Mononuclear cell (primary cell): ENCODE data around the gene DPF3. TPM values are rescaled to one million over a fixed set of nuclear protein-coding genes. Genes with fewer than 3 reads are reported as not detected.

Source experiments
- H3K27me3 ChIP-seq: 2 replicates; pipeline ENCODE4 v1.6.0; 2011; ENCODE audit warnings: low read length, control low read depth; ENCODE audit not compliant: insufficient read depth
- H3K4me1 ChIP-seq: 2 replicates; pipeline ENCODE4 v1.5.1; 2011; ENCODE audit warnings: mild to moderate bottlenecking, low read length, control low read depth; ENCODE audit not compliant: insufficient read depth
- H3K4me3 ChIP-seq: 2 replicates; pipeline ENCODE4 v1.5.1; 2011; ENCODE audit warnings: mild to moderate bottlenecking, low read length, moderate library complexity
- H3K9me3 ChIP-seq: 2 replicates; pipeline ENCODE4 v1.5.1; 2011; ENCODE audit warnings: low read depth, mild to moderate bottlenecking, control low read depth, low read length
- total RNA-seq: library from RNA; depleted of rRNA; stranded (reverse); fragments of >200 nt; gene quantifications from one replicate; pipeline ENCODE4 v1.2.3, GENCODE V29; 2012

Gene DPF3
- total RNA-seq, 1 donor = 1.3 TPM

GRCh38 chr14:72822946-72823611 lies 70.8 kb downstream of the DPF3 start:
- no peaks in the 10 kb centered on the region for H3K4me1 ChIP-seq
- no peaks in the 10 kb centered on the region for H3K27me3 ChIP-seq
- H3K9me3 ChIP-seq = peaks cover 6% of the 10 kb centered on the region
- no peak overlapping the region for H3K4me3 ChIP-seq

DNA sequence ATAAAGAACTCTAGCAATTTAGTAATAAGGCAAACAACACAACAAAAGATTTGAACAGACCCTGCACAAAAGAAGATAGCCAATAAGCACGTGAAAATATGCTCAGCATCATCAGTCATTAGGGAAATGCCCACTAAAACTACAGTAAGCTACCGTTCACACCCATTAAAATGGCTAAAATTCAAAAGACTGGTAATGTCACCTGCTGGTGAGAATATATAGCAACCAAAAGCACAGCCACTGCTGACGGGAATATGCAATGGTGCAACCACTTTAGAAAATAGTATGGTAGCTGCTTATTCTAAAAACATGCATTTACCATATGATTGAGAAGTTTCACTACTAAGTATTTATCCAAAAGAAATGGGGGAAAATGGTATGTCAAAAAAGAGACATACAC lies 74.9 kb downstream of the DPF3 start:
- no peaks in the 10 kb centered on the region for H3K27me3 ChIP-seq
- H3K4me3 ChIP-seq = no peak overlapping the region
- peaks cover 6% of the 10 kb centered on the region for H3K9me3 ChIP-seq

DNA sequence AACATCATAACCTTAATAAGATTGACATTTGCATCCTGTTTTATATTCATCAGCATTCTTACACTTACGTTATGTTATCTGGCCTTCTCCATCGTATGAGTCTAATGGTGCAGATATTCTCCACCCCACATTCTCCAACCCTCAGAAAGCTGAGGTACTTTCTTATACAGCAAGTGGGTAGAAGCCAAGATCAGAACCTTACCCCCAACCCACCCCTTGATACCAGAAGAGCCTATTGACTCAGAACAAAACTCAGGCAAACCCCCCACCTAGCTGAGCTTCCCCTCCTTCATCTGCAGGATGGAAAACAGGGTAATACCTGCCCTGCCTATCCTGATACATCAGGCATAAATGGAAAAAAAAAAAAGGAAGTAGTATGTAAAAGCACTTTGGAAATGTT lies 77.6 kb downstream of the DPF3 start:
- Histone ChIP-seq H3K27me3 (no peaks in the 10 kb centered on the region), H3K4me3 (no peak overlapping the region), H3K4me1 (no peaks in the 10 kb centered on the region), H3K9me3 (peaks cover 6% of the 10 kb centered on the region)

More for the DNA sequence above, 74.9 kb downstream of the DPF3 start:
- H3K4me1 ChIP-seq = no peaks in the 10 kb centered on the region

GRCh38 chr14:72815430-72815829 lies 78.5 kb downstream of the DPF3 start:
- no peaks in the 10 kb centered on the region for H3K27me3 ChIP-seq
- no peak overlapping the region for H3K4me3 ChIP-seq
- H3K4me1 ChIP-seq = no peaks in the 10 kb centered on the region
- H3K9me3 ChIP-seq = peaks cover 6% of the 10 kb centered on the region

- no peaks in the 10 kb centered on the region for H3K4me1 ChIP-seq
- no peaks in the 10 kb centered on the region for H3K9me3 ChIP-seq
- H3K4me3 ChIP-seq = no peak overlapping the region
- H3K27me3 ChIP-seq = no peaks in the 10 kb centered on the region
Measured at GRCh38 chr14:72812292-72812851, 81.5 kb downstream of the DPF3 start.

- Histone ChIP-seq H3K4me1 (no peaks in the 10 kb centered on the region), H3K4me3 (no peak overlapping the region), H3K9me3 (no peaks in the 10 kb centered on the region), H3K27me3 (no peaks in the 10 kb centered on the region)
Measured at GRCh38 chr14:72810201-72810600, 83.7 kb downstream of the DPF3 start.

DNA sequence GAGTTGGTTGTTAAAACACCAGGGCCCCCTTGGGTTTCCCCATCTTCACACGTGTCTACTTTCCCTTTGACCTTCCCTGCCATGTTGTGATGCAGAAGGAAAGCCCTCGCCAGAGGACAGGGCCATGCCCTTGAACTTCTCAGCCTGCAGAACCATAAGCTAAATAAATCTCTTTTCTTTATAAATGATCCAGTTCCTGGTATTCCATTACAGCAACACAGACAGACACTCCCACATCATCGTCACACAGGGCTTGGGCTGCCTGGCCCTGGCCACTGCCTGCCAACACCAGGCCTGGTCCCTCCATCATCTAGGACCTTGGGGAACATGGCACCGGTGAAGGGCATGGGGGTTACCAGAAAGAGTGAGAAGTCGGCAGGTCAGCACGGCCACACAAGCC lies 84.8 kb downstream of the DPF3 start:
- no peaks in the 10 kb centered on the region for H3K27me3 ChIP-seq
- H3K9me3 ChIP-seq = no peaks in the 10 kb centered on the region
- H3K4me1 ChIP-seq = no peaks in the 10 kb centered on the region
- no peak overlapping the region for H3K4me3 ChIP-seq

GRCh38 chr14:72808564-72808963 lies 85.3 kb downstream of the DPF3 start:
- Histone ChIP-seq H3K4me1 (no peaks in the 10 kb centered on the region), H3K4me3 (no peak overlapping the region), H3K27me3 (no peaks in the 10 kb centered on the region), H3K9me3 (no peaks in the 10 kb centered on the region)

GRCh38 chr14:72802588-72802946 lies 91.3 kb downstream of the DPF3 start:
- Histone ChIP-seq H3K4me3 (no peak overlapping the region), H3K9me3 (no peaks in the 10 kb centered on the region), H3K27me3 (no peaks in the 10 kb centered on the region), H3K4me1 (no peaks in the 10 kb centered on the region)

DNA sequence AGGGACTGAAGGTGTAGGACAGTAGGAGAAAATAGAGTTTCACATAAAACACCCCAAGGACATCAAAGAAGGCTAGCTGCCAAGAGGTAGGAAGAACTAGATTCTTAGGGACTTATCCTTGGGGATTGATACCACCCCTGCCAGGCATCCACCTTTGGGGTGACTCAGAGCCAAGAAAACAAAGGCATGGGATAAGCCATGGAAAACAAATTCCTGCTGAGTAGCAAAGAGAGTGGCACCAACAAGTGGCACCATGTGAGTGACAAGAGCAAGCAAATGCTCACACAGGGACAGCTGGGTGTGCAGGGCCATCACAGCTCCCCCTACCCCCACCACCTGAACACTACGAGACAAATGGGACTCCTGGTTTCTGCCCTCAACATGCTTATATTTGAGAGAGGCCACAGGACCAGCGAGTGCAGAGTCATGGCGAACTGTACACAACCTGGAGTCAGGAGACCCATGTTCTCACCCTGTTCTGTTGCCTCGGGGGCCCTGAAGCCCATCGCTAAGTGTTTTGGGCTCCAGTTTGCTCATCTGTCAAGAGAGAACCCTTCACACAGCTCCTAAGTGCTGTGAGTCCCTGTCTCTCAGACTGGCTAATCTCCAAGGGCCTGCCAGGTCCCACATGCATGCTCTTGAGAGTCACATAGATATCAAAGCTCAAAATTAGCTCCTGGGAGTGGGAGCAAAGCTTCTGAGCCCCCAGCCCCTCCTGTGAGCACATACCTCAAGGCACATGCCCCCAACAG lies 91.9 kb downstream of the DPF3 start:
- Histone ChIP-seq H3K9me3 (no peaks in the 10 kb centered on the region), H3K27me3 (no peaks in the 10 kb centered on the region), H3K4me1 (no peaks in the 10 kb centered on the region), H3K4me3 (no peak overlapping the region)

DNA sequence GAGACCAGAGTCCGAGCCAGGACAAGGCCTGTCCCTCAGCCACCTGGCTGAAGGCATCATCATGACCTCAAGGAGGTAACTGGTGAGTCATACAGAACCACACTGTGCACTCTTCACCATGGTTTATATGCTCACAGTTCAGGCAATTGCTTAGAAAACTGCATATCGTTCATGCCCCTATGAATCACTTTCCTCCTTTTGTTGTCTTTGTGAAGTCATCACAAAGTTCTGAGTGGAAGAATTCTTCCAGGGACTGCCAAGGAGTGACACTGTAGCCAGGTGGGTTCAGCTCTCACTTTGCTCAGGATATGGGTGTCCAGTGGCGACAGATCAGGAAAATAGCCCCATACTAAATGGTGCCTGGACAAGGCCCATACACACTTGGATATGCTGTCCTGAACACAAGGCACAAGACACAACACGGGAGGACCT lies 92.5 kb downstream of the DPF3 start:
- H3K9me3 ChIP-seq = no peaks in the 10 kb centered on the region
- no peaks in the 10 kb centered on the region for H3K4me1 ChIP-seq
- no peak overlapping the region for H3K4me3 ChIP-seq
- H3K27me3 ChIP-seq = no peaks in the 10 kb centered on the region

- Histone ChIP-seq H3K4me3 (no peak overlapping the region), H3K27me3 (no peaks in the 10 kb centered on the region), H3K4me1 (no peaks in the 10 kb centered on the region), H3K9me3 (no peaks in the 10 kb centered on the region)
Measured at GRCh38 chr14:72800848-72801370, 93.0 kb downstream of the DPF3 start.

GRCh38 chr14:72800296-72800695 lies 93.6 kb downstream of the DPF3 start:
- no peak overlapping the region for H3K4me3 ChIP-seq
- no peaks in the 10 kb centered on the region for H3K9me3 ChIP-seq
- no peaks in the 10 kb centered on the region for H3K4me1 ChIP-seq
- no peaks in the 10 kb centered on the region for H3K27me3 ChIP-seq

- H3K9me3 ChIP-seq = no peaks in the 10 kb centered on the region
- H3K27me3 ChIP-seq = no peaks in the 10 kb centered on the region
- H3K4me3 ChIP-seq = no peak overlapping the region
- no peaks in the 10 kb centered on the region for H3K4me1 ChIP-seq
Measured at GRCh38 chr14:72796935-72797334, 97.0 kb downstream of the DPF3 start.

DNA sequence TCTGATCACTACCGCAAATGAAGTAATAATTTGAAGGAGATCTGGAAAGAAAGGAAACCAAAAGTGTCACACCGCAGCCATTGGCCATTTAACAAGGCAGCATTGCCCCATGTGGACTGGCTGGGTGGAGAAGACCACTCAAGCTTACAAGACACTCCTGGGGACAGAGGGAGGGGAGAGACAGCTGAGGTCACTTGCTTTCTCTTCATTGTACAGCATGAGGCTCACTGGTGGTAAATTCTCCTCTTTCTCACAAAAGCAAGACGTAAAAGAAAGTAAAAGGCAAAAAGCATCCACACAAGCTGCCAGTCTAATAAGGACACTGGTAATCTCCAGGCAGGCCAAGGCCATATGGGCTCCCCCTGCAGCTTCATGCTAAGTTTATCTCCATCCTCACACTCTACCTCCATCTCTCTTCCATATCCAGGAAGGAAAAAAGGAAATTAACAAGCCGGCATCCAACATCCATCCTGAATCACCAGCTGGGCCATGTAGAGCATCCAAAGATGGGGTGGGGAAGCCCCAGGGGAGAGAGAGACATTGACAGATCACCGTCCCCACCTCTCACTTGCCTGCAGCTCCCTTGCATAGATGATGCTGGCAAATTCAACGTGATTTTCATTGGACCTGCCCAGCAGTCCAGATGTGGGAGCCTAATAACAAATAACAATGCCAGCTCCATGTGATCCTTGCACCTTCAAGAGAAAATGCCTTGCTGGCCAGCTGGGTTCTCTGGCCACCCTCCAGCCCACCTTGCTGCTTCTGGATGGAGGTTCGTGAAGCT lies 100.6 kb downstream of the DPF3 start:
- no peaks in the 10 kb centered on the region for H3K9me3 ChIP-seq
- H3K27me3 ChIP-seq = no peaks in the 10 kb centered on the region
- no peaks in the 10 kb centered on the region for H3K4me1 ChIP-seq
- H3K4me3 ChIP-seq = no peak overlapping the region
